ENCODE data around the gene PTOV1. TPM values are rescaled to one million over a fixed set of nuclear protein-coding genes. Genes with fewer than 3 reads are reported as not detected.

The PTOV1 gene
- total RNA-seq, 1 donor from 2014 or later = 107 TPM

DNA sequence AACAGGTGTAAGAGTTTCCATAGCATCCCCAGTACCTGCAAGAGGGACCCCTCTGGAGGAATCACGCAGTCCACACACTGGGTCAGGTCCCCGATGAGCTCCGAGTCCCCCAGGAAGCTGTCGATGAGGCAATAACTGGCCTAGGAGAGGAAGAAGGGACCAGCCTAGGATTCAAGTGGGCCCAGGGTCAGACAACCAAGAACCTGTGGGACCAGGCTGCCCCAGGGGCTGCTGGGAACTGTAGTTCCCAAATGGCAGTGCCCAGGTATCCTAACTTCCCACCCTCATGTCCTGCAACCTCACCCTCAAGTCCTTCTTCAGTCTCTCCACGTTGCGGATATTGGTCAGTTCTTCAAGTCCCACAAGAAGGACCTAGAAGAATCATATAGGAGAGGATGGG is 39.6 kb upstream of the PTOV1 start:
- no peak for DNase-seq
- peak overlapping the region; percentile 44 for H3K4me3 Mint-ChIP-seq
- intact Hi-C loops (cut with micrococcal nuclease) = no loop called here
- H3K27me3 Mint-ChIP-seq = no peaks in the 10 kb centered on the region
- peaks cover 5% of the 10 kb centered on the region for H3K36me3 Mint-ChIP-seq (ENCODE audit: low read depth)
- no peak for ATAC-seq (ENCODE audit: low read depth)
- TF ChIP-seq, protein P1, sequence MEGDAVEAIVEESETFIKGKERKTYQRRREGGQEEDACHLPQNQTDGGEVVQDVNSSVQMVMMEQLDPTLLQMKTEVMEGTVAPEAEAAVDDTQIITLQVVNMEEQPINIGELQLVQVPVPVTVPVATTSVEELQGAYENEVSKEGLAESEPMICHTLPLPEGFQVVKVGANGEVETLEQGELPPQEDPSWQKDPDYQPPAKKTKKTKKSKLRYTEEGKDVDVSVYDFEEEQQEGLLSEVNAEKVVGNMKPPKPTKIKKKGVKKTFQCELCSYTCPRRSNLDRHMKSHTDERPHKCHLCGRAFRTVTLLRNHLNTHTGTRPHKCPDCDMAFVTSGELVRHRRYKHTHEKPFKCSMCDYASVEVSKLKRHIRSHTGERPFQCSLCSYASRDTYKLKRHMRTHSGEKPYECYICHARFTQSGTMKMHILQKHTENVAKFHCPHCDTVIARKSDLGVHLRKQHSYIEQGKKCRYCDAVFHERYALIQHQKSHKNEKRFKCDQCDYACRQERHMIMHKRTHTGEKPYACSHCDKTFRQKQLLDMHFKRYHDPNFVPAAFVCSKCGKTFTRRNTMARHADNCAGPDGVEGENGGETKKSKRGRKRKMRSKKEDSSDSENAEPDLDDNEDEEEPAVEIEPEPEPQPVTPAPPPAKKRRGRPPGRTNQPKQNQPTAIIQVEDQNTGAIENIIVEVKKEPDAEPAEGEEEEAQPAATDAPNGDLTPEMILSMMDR (IDR thresholded peaks at IDR 0.05) = no peak
- no peaks in the 10 kb centered on the region for H3K9me3 Mint-ChIP-seq
- H3K4me1 Mint-ChIP-seq = peaks cover 53% of the 10 kb centered on the region
- ChIA-PET CTCF (no interaction called here), POLR2A (interaction anchor here (1.3 to 2.8 kb wide), 3 partner anchors 39 to 118 kb away, joined by 4 to 21 read pairs (median 5); partner anchors contain the start of genes ATF5, NUP62 and PTOV1)
- no peak overlapping the region for H3K27ac Mint-ChIP-seq

DNA sequence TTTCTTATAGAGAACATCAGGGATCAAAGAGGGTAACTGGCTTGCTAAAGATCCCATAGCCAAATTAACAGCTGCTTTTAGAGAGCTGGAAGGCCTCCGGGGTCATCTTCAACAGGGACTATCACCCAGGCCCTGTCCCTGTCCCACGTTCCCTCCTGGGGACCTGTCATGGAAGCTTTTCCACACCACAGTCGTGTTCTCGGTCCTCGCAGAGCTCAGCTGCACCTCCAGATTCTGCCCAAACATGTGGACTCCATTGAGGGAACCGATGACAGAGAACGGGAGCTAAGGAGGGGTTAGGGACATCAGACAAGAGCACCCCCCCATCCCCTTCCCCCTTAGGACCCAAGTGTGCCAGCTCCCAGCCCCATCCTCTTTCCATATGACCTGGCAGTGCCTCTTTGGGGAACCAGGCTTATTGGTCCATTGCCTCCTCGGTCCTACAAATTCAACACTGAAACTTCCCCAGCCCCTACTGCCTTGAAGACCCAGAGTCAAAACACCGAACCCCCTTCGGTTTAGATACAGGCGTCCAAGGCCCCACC is 38.4 kb upstream of the PTOV1 start:
- intact Hi-C loops (cut with micrococcal nuclease) = loop anchor here (2.0 kb wide), 4 partner anchors 212 to 1176 kb away; partner anchors contain the start of genes DBP, PRR12, RPS11 and VRK3

DNA sequence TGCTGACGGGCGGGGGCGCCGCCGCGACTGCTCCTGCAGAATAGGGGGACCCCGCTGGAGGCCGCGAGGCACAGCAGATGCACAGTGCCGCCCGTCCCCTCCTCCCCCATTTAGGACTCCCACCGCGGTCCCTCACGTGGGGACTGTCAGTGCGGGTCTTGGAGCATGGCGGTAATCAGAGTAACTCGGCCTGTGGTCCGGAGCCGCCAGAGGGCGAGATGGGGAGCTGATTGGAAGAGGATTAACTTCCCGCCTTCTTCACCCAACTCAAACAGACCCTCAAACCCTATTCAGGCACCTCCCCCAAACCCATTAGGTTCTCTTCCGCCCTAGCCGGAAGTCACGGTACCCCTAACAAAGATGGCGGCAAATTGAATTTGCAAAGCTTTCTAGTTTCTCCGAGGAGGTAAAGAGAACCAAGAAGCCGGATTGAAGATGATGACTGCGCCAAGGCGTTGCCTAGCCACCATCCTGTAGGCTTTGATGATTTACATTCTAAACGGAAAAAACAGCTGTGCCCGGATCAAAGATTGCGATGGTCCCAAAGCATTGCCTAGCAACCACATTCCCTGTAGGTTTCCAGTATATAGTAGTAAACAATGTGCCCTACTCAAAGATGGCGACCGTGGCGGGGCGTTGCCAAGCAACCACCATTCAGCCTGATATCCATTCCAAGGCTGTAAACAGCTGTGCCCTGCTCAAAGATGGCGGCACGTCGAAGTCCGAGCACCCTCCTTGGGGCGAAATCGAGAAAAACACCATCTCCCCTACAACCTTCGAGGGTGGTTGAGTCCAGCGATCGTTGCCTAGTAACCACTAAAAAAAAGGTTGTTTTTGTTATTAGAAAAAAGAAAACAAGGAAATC is 37.7 kb upstream of the PTOV1 start, which contains the start of gene FUZ:
Gene FUZ (minus strand): TSS at position 296 of the 865 bp plus-strand sequence. CDS start 186 bp downstream, at position 110.
- peaks cover 42% of the 10 kb centered on the region for H3K4me1 Mint-ChIP-seq
- H3K27me3 Mint-ChIP-seq = no peaks in the 10 kb centered on the region
- H3K9me3 Mint-ChIP-seq = no peaks in the 10 kb centered on the region
- peak within 1 kb of the TSS; percentile 94 for H3K4me3 Mint-ChIP-seq
- ChIA-PET POLR2A (interaction anchor here (0.6 to 2.8 kb wide), 19 partner anchors 31 to 516 kb away, joined by 3 to 23 read pairs (median 6); partner anchors contain the start of genes AKT1S1, ALDH16A1, AP2A1 and IL4I1), CTCF (interaction anchor here (0.9 kb wide), 1 partner anchor 63 kb away, joined by 4 read pairs; the partner anchor contains the start of gene AKT1S1)
- intact Hi-C loops (cut with micrococcal nuclease) = loop anchor here (1.0 to 2.0 kb wide), 9 partner anchors 37 to 1176 kb away; partner anchors contain the start of genes AKT1S1, ATF5, DBP and NUP62
- peaks cover 12% of the 10 kb centered on the region for H3K36me3 Mint-ChIP-seq (ENCODE audit: low read depth)
- peak; percentile 81 for DNase-seq
- TF ChIP-seq, protein P1 (IDR thresholded peaks at IDR 0.05) = no peak
- ATAC-seq (ENCODE audit: low read depth) = peak; percentile 58
- peak within 1 kb of the TSS; percentile 99 for H3K27ac Mint-ChIP-seq

More for the DNA sequence above, 38.4 kb upstream of the PTOV1 start:
- H3K9me3 Mint-ChIP-seq = no peaks in the 10 kb centered on the region
- H3K4me3 Mint-ChIP-seq = peak overlapping the region; percentile 94
- POLR2A ChIA-PET = interaction anchor here (0.6 to 2.8 kb wide), 14 partner anchors 8 to 317 kb away, joined by 3 to 23 read pairs (median 8); partner anchors contain the start of genes AKT1S1, AP2A1, PNKP and PTOV1
- H3K4me1 Mint-ChIP-seq = peaks cover 48% of the 10 kb centered on the region
- TF ChIP-seq, protein P1 (IDR thresholded peaks at IDR 0.05) = no peak
- ATAC-seq (ENCODE audit: low read depth) (no peak), DNase-seq (no peak)
- CTCF ChIA-PET = interaction anchor here (0.9 kb wide), 1 partner anchor 64 kb away, joined by 4 read pairs; the partner anchor contains the start of gene AKT1S1
- H3K27ac Mint-ChIP-seq = peak overlapping the region; percentile 99
- H3K27me3 Mint-ChIP-seq = no peaks in the 10 kb centered on the region
- H3K36me3 Mint-ChIP-seq (ENCODE audit: low read depth) = peaks cover 6% of the 10 kb centered on the region

DNA sequence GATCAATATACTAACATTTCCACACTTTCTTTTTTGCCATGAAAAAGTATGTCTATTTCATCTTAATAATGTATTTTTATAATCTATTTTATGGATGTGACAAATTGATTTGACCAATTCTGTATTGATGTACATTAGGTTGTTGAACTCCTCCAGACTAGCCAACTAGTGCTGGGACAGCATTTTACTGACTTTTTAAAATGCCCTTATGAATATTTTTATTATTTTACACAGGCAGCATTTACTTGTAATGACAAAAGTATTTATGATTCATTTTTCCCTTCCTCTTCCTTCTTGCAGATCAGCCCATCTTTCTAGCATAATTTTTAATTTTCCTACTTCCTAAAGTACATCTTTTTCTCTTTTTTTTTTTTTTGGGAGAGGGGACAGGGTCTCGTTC is 36.9 kb upstream of the PTOV1 start:
- intact Hi-C loops (cut with micrococcal nuclease) = no loop called here
- ATAC-seq (ENCODE audit: low read depth) = no peak
- TF ChIP-seq, protein P1 (IDR thresholded peaks at IDR 0.05) = no peak
- H3K4me1 Mint-ChIP-seq = peaks cover 43% of the 10 kb centered on the region
- no peaks in the 10 kb centered on the region for H3K27me3 Mint-ChIP-seq
- POLR2A ChIA-PET = interaction anchor here (0.7 to 2.8 kb wide), 15 partner anchors 30 to 515 kb away, joined by 3 to 23 read pairs (median 8); partner anchors contain the start of genes AKT1S1, ALDH16A1, AP2A1 and IL4I1
- H3K9me3 Mint-ChIP-seq = no peaks in the 10 kb centered on the region
- CTCF ChIA-PET = no interaction called here
- H3K36me3 Mint-ChIP-seq (ENCODE audit: low read depth) = peaks cover 14% of the 10 kb centered on the region
- no peak for DNase-seq
- peak overlapping the region; percentile 99 for H3K27ac Mint-ChIP-seq
- H3K4me3 Mint-ChIP-seq = peak overlapping the region; percentile 24

Measured in activated B cell treated with CpG ODN at 0.5 μM for 24 hours (primary cell).